ENCODE measurements around the gene SCN2B.

The SCN2B gene

GRCh38 chr11:118156531-118157185 lies 19.8 kb downstream of the SCN2B start:
- ChIA-PET CTCF (interaction anchor here (0.5 to 3.2 kb wide), 4 partner anchors 15 to 667 kb away, joined by 3 to 16 read pairs (median 4); no protein-coding TSS in a partner anchor), POLR2A (ENCODE audit: low non-redundant PET) (no interaction called here)
- DNase-seq (ENCODE audit: low spot score), result no peak
- no peak overlapping the region for H3K27ac ChIP-seq
- TF ChIP-seq, protein P1, sequence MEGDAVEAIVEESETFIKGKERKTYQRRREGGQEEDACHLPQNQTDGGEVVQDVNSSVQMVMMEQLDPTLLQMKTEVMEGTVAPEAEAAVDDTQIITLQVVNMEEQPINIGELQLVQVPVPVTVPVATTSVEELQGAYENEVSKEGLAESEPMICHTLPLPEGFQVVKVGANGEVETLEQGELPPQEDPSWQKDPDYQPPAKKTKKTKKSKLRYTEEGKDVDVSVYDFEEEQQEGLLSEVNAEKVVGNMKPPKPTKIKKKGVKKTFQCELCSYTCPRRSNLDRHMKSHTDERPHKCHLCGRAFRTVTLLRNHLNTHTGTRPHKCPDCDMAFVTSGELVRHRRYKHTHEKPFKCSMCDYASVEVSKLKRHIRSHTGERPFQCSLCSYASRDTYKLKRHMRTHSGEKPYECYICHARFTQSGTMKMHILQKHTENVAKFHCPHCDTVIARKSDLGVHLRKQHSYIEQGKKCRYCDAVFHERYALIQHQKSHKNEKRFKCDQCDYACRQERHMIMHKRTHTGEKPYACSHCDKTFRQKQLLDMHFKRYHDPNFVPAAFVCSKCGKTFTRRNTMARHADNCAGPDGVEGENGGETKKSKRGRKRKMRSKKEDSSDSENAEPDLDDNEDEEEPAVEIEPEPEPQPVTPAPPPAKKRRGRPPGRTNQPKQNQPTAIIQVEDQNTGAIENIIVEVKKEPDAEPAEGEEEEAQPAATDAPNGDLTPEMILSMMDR (conservative IDR thresholded peaks at IDR 0.05; ENCODE audit: low read depth), result no peak

GRCh38 chr11:118155776-118156530 lies 20.5 kb downstream of the SCN2B start:
- no peak for DNase-seq (ENCODE audit: low spot score)
- POLR2A ChIA-PET (ENCODE audit: low non-redundant PET), result no interaction called here
- TF ChIP-seq, protein P1 (conservative IDR thresholded peaks at IDR 0.05; ENCODE audit: low read depth), result no peak
- CTCF ChIA-PET, result interaction anchor here (0.5 to 3.2 kb wide), 6 partner anchors 16 to 1010 kb away, joined by 3 to 16 read pairs (median 4); no protein-coding TSS in a partner anchor
- H3K27ac ChIP-seq, result no peak overlapping the region

DNA sequence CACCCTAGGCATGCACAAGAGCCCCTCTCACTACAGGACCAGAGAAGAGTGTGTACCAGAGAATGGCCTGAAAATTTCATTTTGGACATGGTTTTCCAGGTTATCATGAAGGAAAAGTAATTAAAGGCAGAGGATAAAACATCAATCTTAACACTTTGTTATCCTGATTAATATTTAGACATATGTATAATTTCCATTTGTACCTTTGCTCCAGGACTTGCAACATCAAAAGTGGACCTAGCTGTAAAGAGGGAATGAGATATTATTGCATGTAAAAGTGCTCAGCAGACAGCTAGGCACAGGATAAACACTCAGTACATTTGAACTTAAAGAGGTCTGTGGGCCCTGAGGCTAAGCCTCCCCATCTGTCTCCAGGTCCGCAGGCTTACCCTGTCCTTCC lies 21.8 kb downstream of the SCN2B start:
- CTCF ChIA-PET, result interaction anchor here (1.1 to 3.2 kb wide), 2 partner anchors 17 to 336 kb away, joined by 3 to 16 read pairs; no protein-coding TSS in a partner anchor
- TF ChIP-seq, protein P1 (conservative IDR thresholded peaks at IDR 0.05; ENCODE audit: low read depth), result no peak
- H3K27ac ChIP-seq, result no peak overlapping the region
- no peak for DNase-seq (ENCODE audit: low spot score)
- POLR2A ChIA-PET (ENCODE audit: low non-redundant PET), result no interaction called here

DNA sequence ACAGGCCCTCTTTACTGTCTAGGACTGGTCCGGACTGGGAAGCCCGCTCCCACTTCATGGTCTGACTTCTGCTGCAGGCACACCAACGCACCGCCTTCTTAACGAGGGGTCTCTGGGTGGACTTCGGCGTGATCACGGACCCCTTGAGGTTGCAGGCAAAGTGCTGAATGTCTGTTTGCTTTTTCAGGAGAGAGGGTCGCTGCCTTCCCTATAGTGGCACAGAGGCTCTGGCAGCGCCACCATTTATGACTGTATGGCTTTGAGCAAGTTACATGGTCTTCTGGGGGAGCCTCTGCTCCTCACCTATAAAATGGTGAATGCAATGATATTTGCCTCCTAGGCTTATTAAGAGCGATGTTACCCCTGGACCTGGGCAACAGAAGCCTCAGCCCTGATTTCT lies 22.5 kb downstream of the SCN2B start:
- POLR2A ChIA-PET (ENCODE audit: low non-redundant PET), result no interaction called here

DNA sequence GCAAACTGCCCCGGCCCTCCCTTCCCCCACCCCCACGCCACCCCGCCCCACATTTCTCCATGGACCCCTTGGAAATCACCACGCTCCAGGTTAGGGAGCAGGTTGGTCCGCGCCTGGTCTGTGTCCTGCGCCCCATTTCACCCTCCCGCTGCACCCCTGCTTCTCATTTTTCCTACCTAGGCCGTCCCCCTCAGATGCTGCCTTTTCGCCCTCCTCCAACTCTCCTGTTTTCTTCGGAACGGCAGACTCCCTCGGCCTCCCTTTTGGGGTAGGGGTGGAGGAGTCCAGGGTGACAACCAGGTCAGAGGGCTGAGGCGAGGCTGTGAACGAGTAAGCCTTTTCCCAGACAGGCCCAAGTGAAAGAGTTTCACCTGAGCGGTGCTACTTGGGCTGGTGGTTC lies 22.9 kb downstream of the SCN2B start:
- no peak for DNase-seq (ENCODE audit: low spot score)
- H3K27ac ChIP-seq, result peak overlapping the region; percentile 58
- ChIA-PET CTCF (interaction anchor here (0.8 to 1.3 kb wide), 3 partner anchors 18 to 45 kb away, joined by 3 to 8 read pairs (median 4); no protein-coding TSS in a partner anchor), POLR2A (ENCODE audit: low non-redundant PET) (no interaction called here)
- TF ChIP-seq, protein P1 (conservative IDR thresholded peaks at IDR 0.05; ENCODE audit: low read depth), result no peak

More for the DNA sequence above, 22.5 kb downstream of the SCN2B start:
- TF ChIP-seq, protein P1 (conservative IDR thresholded peaks at IDR 0.05; ENCODE audit: low read depth), result no peak
- DNase-seq (ENCODE audit: low spot score), result no peak
- no peak overlapping the region for H3K27ac ChIP-seq
- CTCF ChIA-PET, result interaction anchor here (1.3 kb wide), 1 partner anchor 18 kb away, joined by 4 read pairs; no protein-coding TSS in a partner anchor

Data from RWPE1 (cell line).